ENCODE data around the gene SYMPK.

The SYMPK gene

GRCh38 chr19:45825263-45825605, 37.7 kb downstream of the SYMPK start:
- DNase-seq (ENCODE audit: low spot score) = no peak

GRCh38 chr19:45824531-45825262, 38.2 kb downstream of the SYMPK start:
- no peak for DNase-seq (ENCODE audit: low spot score)

GRCh38 chr19:45824041-45824471, 38.9 kb downstream of the SYMPK start:
- no peak for DNase-seq (ENCODE audit: low spot score)

GRCh38 chr19:45823182-45823581, 39.8 kb downstream of the SYMPK start:
- DNase-seq (ENCODE audit: low spot score) = no peak

GRCh38 chr19:45822716-45823115, 40.2 kb downstream of the SYMPK start:
- no peak for DNase-seq (ENCODE audit: low spot score)

GRCh38 chr19:45821570-45821969, 41.4 kb downstream of the SYMPK start:
- no peak for DNase-seq (ENCODE audit: low spot score)

GRCh38 chr19:45821103-45821521, 41.8 kb downstream of the SYMPK start:
- DNase-seq (ENCODE audit: low spot score) = no peak

GRCh38 chr19:45820413-45821102, 42.4 kb downstream of the SYMPK start:
- no peak for DNase-seq (ENCODE audit: low spot score)

GRCh38 chr19:45819769-45820168, 43.2 kb downstream of the SYMPK start:
- DNase-seq (ENCODE audit: low spot score) = no peak

- no peak for DNase-seq (ENCODE audit: low spot score)
These were observed 45.1 kb downstream of the SYMPK start for GRCh38 chr19:45817725-45818301.

GRCh38 chr19:45817010-45817724, 45.8 kb downstream of the SYMPK start:
- peak; percentile 99 for DNase-seq (ENCODE audit: low spot score)

GRCh38 chr19:45816236-45817009, 46.5 kb downstream of the SYMPK start:
- no peak for DNase-seq (ENCODE audit: low spot score)

- no peak for DNase-seq (ENCODE audit: low spot score)
These were observed 47.3 kb downstream of the SYMPK start for GRCh38 chr19:45815481-45816216.

GRCh38 chr19:45814851-45815480, 48.0 kb downstream of the SYMPK start, which contains the start of gene RSPH6A:
Gene RSPH6A (minus strand): TSS chr19:45815308. CDS start chr19:45815176, 132 bp downstream.
- DNase-seq (ENCODE audit: low spot score) = no peak

- peak; percentile 70 for DNase-seq (ENCODE audit: low spot score)
These were observed 48.7 kb downstream of the SYMPK start for GRCh38 chr19:45814166-45814780.

GRCh38 chr19:45812297-45812696, 50.6 kb downstream of the SYMPK start:
- DNase-seq (ENCODE audit: low spot score) = no peak

GRCh38 chr19:45809643-45810159, 53.2 kb downstream of the SYMPK start:
- DNase-seq (ENCODE audit: low spot score) = no peak

- DNase-seq (ENCODE audit: low spot score) = no peak
These were observed 57.2 kb downstream of the SYMPK start for GRCh38 chr19:45805719-45806118.

- no peak for DNase-seq (ENCODE audit: low spot score)
These were observed 58.1 kb downstream of the SYMPK start for GRCh38 chr19:45804959-45805230.

Measured in AG20443 (cell line).